HepG2 (cell line): Measurements from ENCODE around the gene CISH. TPM values are rescaled to one million over a fixed set of nuclear protein-coding genes. Genes with fewer than 3 reads are reported as not detected.

Source experiments
- FOXP4 ChIP-seq: sonication (generic); formaldehyde crosslinking; IDR thresholded peaks from 2 replicates; pipeline ENCODE4 v1.4.0; 2020; ENCODE audit warnings: missing genetic modification reagents
- HIVEP1 ChIP-seq: sonication (generic); formaldehyde crosslinking; IDR thresholded peaks from 2 replicates; pipeline ENCODE4 v1.4.0; 2020; ENCODE audit warnings: mild to moderate bottlenecking, missing genetic modification reagents
- MBNL3 ChIP-seq: fragments of 250-450 bp; sonication (Bioruptor Pico); conservative IDR thresholded peaks from 2 replicates; pipeline ENCODE4 v1.8.0; 2022; ENCODE audit warnings: mild to moderate bottlenecking, inconsistent platforms
- NCOA5 ChIP-seq: sonication (generic); formaldehyde crosslinking; IDR thresholded peaks from 2 replicates; pipeline ENCODE4 v1.4.0; 2020; ENCODE audit warnings: missing genetic modification reagents
- PAXIP1 ChIP-seq: sonication (generic); formaldehyde crosslinking; conservative IDR thresholded peaks from 2 replicates; pipeline ENCODE4 v1.4.0; 2020; ENCODE audit warnings: mild to moderate bottlenecking, missing genetic modification reagents, moderate library complexity
- RFX3 ChIP-seq: IDR thresholded peaks from 2 replicates; pipeline ENCODE4 v1.6.1; 2016; ENCODE audit warnings: missing biosample characterization, missing genetic modification reagents
- ZBTB38 ChIP-seq: sonication (generic); formaldehyde crosslinking; IDR thresholded peaks from 2 replicates; pipeline ENCODE4 v1.5.1; 2020; ENCODE audit warnings: mild to moderate bottlenecking, missing genetic modification reagents
- ZMAT3 ChIP-seq: sonication (generic); formaldehyde crosslinking; conservative IDR thresholded peaks from 2 replicates; pipeline ENCODE4 v1.7.0; 2021; ENCODE audit warnings: missing genetic modification reagents
- ZNF296 ChIP-seq: sonication (generic); formaldehyde crosslinking; conservative IDR thresholded peaks from 2 replicates; pipeline ENCODE4 v1.5.0; 2020; ENCODE audit warnings: mild to moderate bottlenecking, missing genetic modification reagents
- polyA plus RNA-seq, 8 experiments: library from polyadenylated mRNA; depleted of rRNA in 3 of 8; stranded (reverse) in 7 of 8; unstranded in 1 of 8; fragments of >200 nt; fragmentation: Illumina TruSeq in 4 of 8; extraction: Trizol in 4 of 8; gene quantifications; 2 replicates each; pipeline versions ENCODE4 v1.2.1 to v1.2.3, GENCODE V29; 2011 to 2016; ENCODE audit warnings: low read depth in 4 of 8, missing spikeins in 1 of 8, mixed read lengths in 1 of 8; ENCODE audit not compliant: insufficient read depth in 1 of 8
- total RNA-seq, 5 experiments: library from RNA; depleted of rRNA; stranded (reverse); fragments of >200 nt; fragmentation: Illumina TruSeq; extraction: Trizol; gene quantifications; 2 replicates each; pipeline ENCODE4 v1.2.3, GENCODE V29; 2016; ENCODE audit warnings: low read depth in 1 of 5

CISH gene
- total and polyA plus RNA-seq, 2 of the 13 experiments (the other 11 are each of a cell fraction or from before 2014, with no cell fraction given) = 0.91 to 1.5 TPM

GRCh38 chr3:50567386-50568167 is 44.0 kb downstream of the CISH start, which contains the start of gene C3orf18 (continued):
- TF ChIP-seq HIVEP1 = no peak
- TF ChIP-seq PAXIP1 (CRISPR knock-in tag) = no peak
- no peak for TF ChIP-seq ZNF296 (CRISPR knock-in tag)
- no peak for TF ChIP-seq NCOA5 (CRISPR knock-in tag)
- TF ChIP-seq MBNL3 (CRISPR knock-in tag) = no peak
- no peak for TF ChIP-seq RFX3 (CRISPR knock-in tag)
- TF ChIP-seq ZBTB38 = 0 out of 2 replicates have a peak, but pooled peaks have one; percentile 29
- no peak for TF ChIP-seq ZMAT3 (CRISPR knock-in tag)
- TF ChIP-seq FOXP4 (CRISPR knock-in tag) = no peak
